IPS DF 19.7 (cell line): ENCODE results near the gene LIMS4.
"Not testable (repeated sequence)": the region's sequence is repeated elsewhere in the genome, so short reads cannot be mapped to it uniquely, and the experiment has no call there.

Experiments
- DNase-seq: peaks from one replicate; pipeline ENCODE4 v3.0.0-alpha.2; 2013; ENCODE audit warnings: low read depth, low spot score

Gene LIMS4

GRCh38 chr2:110472171-110473058 is at the start of gene LIMS4:
Gene LIMS4, minus strand, starts transcription at chr2:110472816. Its CDS starts 38 bp downstream, at chr2:110472778.
- DNase-seq: not testable (repeated sequence)

GRCh38 chr2:110499755-110500377 is 27.2 kb upstream of the LIMS4 start:
- not testable (repeated sequence) for DNase-seq

GRCh38 chr2:110496027-110496426 is 23.4 kb upstream of the LIMS4 start:
- not testable (repeated sequence) for DNase-seq

- DNase-seq: not testable (repeated sequence)
These were observed 21.9 kb upstream of the LIMS4 start for GRCh38 chr2:110494488-110494887.

- not testable (repeated sequence) for DNase-seq
These were observed 16.4 kb upstream of the LIMS4 start for GRCh38 chr2:110488991-110489390.

GRCh38 chr2:110482697-110483096 is 10.1 kb upstream of the LIMS4 start:
- DNase-seq: not testable (repeated sequence)

GRCh38 chr2:110481200-110481599 is 8.6 kb upstream of the LIMS4 start:
- not testable (repeated sequence) for DNase-seq

GRCh38 chr2:110480084-110480483 is 7.5 kb upstream of the LIMS4 start:
- not testable (repeated sequence) for DNase-seq

GRCh38 chr2:110477370-110477769 is 4.8 kb upstream of the LIMS4 start:
- not testable (repeated sequence) for DNase-seq

- not testable (repeated sequence) for DNase-seq
These were observed 4.3 kb upstream of the LIMS4 start for GRCh38 chr2:110476952-110477351.

- not testable (repeated sequence) for DNase-seq
These were observed 3.2 kb upstream of the LIMS4 start for GRCh38 chr2:110475627-110476359.

GRCh38 chr2:110474898-110475297 is 2.3 kb upstream of the LIMS4 start:
- not testable (repeated sequence) for DNase-seq

GRCh38 chr2:110473059-110473358 is 393 bp upstream of the LIMS4 start:
- not testable (repeated sequence) for DNase-seq

GRCh38 chr2:110468921-110469320 is 3.7 kb downstream of the LIMS4 start:
- DNase-seq: not testable (repeated sequence)

GRCh38 chr2:110465312-110465711 is 7.3 kb downstream of the LIMS4 start:
- DNase-seq: not testable (repeated sequence)

- DNase-seq: not testable (repeated sequence)
These were observed 10.2 kb downstream of the LIMS4 start for GRCh38 chr2:110462458-110462857.

- not testable (repeated sequence) for DNase-seq
These were observed 12.3 kb downstream of the LIMS4 start for GRCh38 chr2:110460318-110460717.

GRCh38 chr2:110457214-110457590 is 15.4 kb downstream of the LIMS4 start:
- not testable (repeated sequence) for DNase-seq

GRCh38 chr2:110456291-110457213 is 16.1 kb downstream of the LIMS4 start:
- not testable (repeated sequence) for DNase-seq

GRCh38 chr2:110455080-110455670 is 17.4 kb downstream of the LIMS4 start:
- not testable (repeated sequence) for DNase-seq

- not testable (repeated sequence) for DNase-seq
These were observed 21.7 kb downstream of the LIMS4 start for GRCh38 chr2:110450951-110451350.
